Measurements from ENCODE around the gene HAS3. TPM values are rescaled to one million over a fixed set of nuclear protein-coding genes. Genes with fewer than 3 reads are reported as not detected.

Gene HAS3
- total RNA-seq, 2 donors from 2014 or later: 1.2 to 1.4 TPM

- Mint-ChIP-seq H3K36me3 (ENCODE audit: insufficient read depth in 2 of 2) (peaks cover 4 to 5% of the 10 kb centered on the region in 2 donors), H3K4me3 (peak overlapping the region; percentile 75 to 81), H3K27me3 (ENCODE audit: low read depth) (peaks cover 45% of the 10 kb centered on the region), H3K4me1 (ENCODE audit: low read depth) (peaks cover 21% of the 10 kb centered on the region), H3K27ac (no peak overlapping the region), H3K9me3 (no peaks in the 10 kb centered on the region)
- peak; percentile 6 to 15 for DNase-seq
- peak in 1 of 2 donors; percentile 11 for ATAC-seq (replicated peaks in 1 of 2)
These were observed 1.2 kb downstream of the HAS3 start for GRCh38 chr16:69106491-69107315.

DNA sequence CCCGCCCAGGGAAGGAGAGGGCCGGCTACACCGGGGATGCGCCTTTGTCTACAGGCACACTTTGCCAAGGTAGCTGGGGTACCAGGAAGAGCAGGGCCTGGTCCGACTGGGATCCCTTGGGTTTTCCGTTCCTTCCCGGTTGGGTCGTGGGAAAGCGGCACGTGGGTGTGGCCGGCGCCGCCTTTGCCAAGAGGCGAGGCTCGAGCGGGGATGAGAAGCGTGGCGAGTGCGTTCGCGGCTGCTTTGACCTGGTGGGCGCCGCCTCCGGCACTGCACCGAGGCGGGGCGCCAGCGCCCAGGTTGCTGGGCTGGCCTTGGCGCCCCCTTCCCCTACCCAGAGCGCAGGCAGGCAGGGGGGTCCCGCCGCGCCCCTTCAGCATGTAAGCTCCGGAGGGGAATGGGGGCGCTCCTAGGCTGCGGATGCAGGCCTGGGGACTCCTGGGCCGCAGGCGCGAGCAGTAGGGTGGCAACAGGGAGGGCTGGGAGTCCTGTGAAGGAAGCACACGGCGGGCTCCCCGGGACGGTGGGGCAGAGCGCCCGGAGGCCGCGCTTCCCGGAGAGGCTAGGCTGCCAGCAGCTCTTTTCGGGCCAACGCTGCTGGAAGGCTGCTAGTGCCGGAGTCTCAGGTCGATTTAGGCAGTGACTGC, 2.0 kb downstream of the HAS3 start:
- no peaks in the 10 kb centered on the region for H3K9me3 Mint-ChIP-seq
- DNase-seq (no peak), ATAC-seq (replicated peaks in 1 of 2) (peak in 1 of 2 donors; percentile 23)
- H3K4me3 Mint-ChIP-seq: peak overlapping the region; percentile 75 to 81
- peaks cover 21% of the 10 kb centered on the region for H3K4me1 Mint-ChIP-seq (ENCODE audit: low read depth)
- H3K36me3 Mint-ChIP-seq (ENCODE audit: insufficient read depth in 2 of 2): peaks cover 4 to 5% of the 10 kb centered on the region in 2 donors
- H3K27me3 Mint-ChIP-seq (ENCODE audit: low read depth): peaks cover 43% of the 10 kb centered on the region
- no peak overlapping the region for H3K27ac Mint-ChIP-seq

DNA sequence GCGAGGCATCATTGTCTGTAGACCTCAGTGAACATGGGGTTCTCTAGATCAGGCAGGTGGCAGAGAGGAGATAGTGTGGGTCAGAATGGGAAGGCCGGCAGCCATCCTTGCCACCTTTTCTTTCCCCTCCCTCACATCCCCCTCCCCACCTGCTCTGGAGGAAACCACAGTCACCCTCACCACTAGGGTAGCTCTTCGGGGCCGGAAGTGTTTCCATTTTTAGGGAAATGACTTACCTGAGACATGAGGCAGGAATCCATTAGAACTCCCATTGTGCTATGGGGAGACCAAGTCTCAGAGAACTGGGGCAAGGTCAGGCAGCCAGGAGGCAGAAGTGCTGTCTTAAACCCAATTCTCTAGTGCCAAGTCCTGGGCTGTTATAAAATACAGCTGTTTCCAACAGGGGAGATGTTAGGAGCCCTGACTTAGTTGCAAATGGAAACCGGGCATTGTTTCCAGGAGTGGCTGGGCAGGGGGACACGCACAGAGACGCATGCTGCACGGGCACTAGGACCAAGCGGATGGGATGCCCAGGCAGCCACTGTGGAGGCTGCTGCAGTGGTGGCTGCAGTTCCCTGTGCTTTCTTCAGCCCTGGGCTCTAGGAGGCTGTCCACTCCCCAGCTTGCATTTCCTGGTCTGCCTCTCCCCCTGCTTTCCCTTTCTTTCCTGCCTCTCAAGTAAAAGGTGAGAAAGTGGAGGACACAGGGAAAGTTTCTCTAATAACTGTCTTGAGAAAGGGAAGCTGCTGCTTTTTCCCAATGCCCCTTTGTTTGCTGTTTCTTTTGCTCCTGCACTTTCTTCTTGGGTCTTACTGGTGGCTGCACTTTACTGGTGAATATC, 2.8 kb downstream of the HAS3 start:
- no peaks in the 10 kb centered on the region for H3K9me3 Mint-ChIP-seq
- H3K27me3 Mint-ChIP-seq (ENCODE audit: low read depth): peaks cover 35% of the 10 kb centered on the region
- peak overlapping the region in 1 of 2 donors; percentile 17 for H3K4me3 Mint-ChIP-seq
- DNase-seq: no peak
- no peak overlapping the region for H3K27ac Mint-ChIP-seq
- peaks cover 27% of the 10 kb centered on the region for H3K4me1 Mint-ChIP-seq (ENCODE audit: low read depth)
- H3K36me3 Mint-ChIP-seq (ENCODE audit: insufficient read depth in 2 of 2): peaks cover 4 to 5% of the 10 kb centered on the region in 2 donors
- ATAC-seq (replicated peaks in 1 of 2): no peak

DNA sequence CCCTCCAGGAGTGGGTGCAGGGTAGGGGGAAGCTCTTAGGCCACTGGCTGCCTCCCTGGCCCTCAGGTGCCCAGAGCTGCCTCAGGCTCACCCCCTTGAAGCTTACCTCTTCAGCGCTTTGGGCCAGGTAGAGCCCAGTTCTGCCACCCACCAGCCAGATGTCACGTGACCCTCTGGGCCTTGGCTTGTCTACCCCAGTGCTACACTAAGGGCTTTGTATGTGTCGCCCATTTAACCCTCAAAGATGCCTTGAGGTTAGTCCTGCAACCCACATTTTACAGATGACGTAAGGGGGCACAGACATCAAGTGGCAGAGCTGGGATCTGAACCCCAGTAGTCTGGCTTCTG, 3.4 kb downstream of the HAS3 start:
- no peak overlapping the region for H3K27ac Mint-ChIP-seq
- DNase-seq (no peak), ATAC-seq (replicated peaks in 1 of 2) (no peak)
- peaks cover 4 to 5% of the 10 kb centered on the region in 2 donors for H3K36me3 Mint-ChIP-seq (ENCODE audit: insufficient read depth in 2 of 2)
- no peaks in the 10 kb centered on the region for H3K9me3 Mint-ChIP-seq
- H3K4me3 Mint-ChIP-seq: no peak overlapping the region
- H3K27me3 Mint-ChIP-seq (ENCODE audit: low read depth): peaks cover 35% of the 10 kb centered on the region
- peaks cover 28% of the 10 kb centered on the region for H3K4me1 Mint-ChIP-seq (ENCODE audit: low read depth)

- DNase-seq (no peak), ATAC-seq (replicated peaks in 1 of 2) (no peak)
- Mint-ChIP-seq H3K36me3 (ENCODE audit: insufficient read depth in 2 of 2) (peaks cover 4 to 5% of the 10 kb centered on the region in 2 donors), H3K27me3 (ENCODE audit: low read depth) (peaks cover 31% of the 10 kb centered on the region), H3K9me3 (no peaks in the 10 kb centered on the region), H3K4me1 (ENCODE audit: low read depth) (peaks cover 28% of the 10 kb centered on the region), H3K4me3 (no peak overlapping the region), H3K27ac (no peak overlapping the region)
These were observed 4.2 kb downstream of the HAS3 start for GRCh38 chr16:69109486-69110270.

- H3K27me3 Mint-ChIP-seq (ENCODE audit: low read depth): peaks cover 24% of the 10 kb centered on the region
- DNase-seq: no peak
These were observed 5.0 kb downstream of the HAS3 start for GRCh38 chr16:69110406-69110805.

GRCh38 chr16:69111216-69111875, 5.9 kb downstream of the HAS3 start:
- H3K9me3 Mint-ChIP-seq: no peaks in the 10 kb centered on the region
- ATAC-seq (replicated peaks in 1 of 2): no peak
- DNase-seq: no peak
- H3K4me1 Mint-ChIP-seq (ENCODE audit: low read depth): peaks cover 20% of the 10 kb centered on the region
- no peak overlapping the region for H3K27ac Mint-ChIP-seq
- H3K36me3 Mint-ChIP-seq (ENCODE audit: insufficient read depth in 2 of 2): peaks cover 3 to 6% of the 10 kb centered on the region in 2 donors
- peaks cover 20% of the 10 kb centered on the region for H3K27me3 Mint-ChIP-seq (ENCODE audit: low read depth)
- H3K4me3 Mint-ChIP-seq: no peak overlapping the region

More at GRCh38 chr16:69110406-69110805, 5.0 kb downstream of the HAS3 start:
- ATAC-seq (replicated peaks in 1 of 2): no peak
- Mint-ChIP-seq H3K4me3 (no peak overlapping the region), H3K4me1 (ENCODE audit: low read depth) (peaks cover 25% of the 10 kb centered on the region), H3K27ac (no peak overlapping the region), H3K36me3 (ENCODE audit: insufficient read depth in 2 of 2) (peaks cover 5 to 6% of the 10 kb centered on the region in 2 donors), H3K9me3 (no peaks in the 10 kb centered on the region)

DNA sequence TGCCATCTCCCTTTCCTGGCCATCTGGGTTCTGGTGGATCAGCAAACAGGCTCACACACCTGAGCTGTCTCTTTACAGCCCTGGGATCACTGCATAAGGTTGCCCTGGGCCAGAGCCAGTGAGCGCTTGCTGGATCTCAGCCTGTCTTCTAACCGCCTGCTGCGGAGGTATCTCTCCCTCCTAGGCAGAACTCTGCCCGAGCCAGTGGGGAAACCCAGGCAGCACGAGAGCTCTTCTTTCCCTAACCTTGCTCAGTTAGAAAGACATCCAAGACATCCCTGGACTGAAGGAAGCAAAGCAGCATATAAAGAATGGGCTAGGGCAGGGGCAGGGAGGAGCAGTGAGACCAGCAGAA, 6.4 kb downstream of the HAS3 start:
- peaks cover 18% of the 10 kb centered on the region for H3K4me1 Mint-ChIP-seq (ENCODE audit: low read depth)
- no peak overlapping the region for H3K27ac Mint-ChIP-seq
- peaks cover 3 to 6% of the 10 kb centered on the region in 2 donors for H3K36me3 Mint-ChIP-seq (ENCODE audit: insufficient read depth in 2 of 2)
- no peak overlapping the region for H3K4me3 Mint-ChIP-seq
- peaks cover 20% of the 10 kb centered on the region for H3K27me3 Mint-ChIP-seq (ENCODE audit: low read depth)
- H3K9me3 Mint-ChIP-seq: no peaks in the 10 kb centered on the region
- no peak for DNase-seq
- ATAC-seq (replicated peaks in 1 of 2): no peak

DNA sequence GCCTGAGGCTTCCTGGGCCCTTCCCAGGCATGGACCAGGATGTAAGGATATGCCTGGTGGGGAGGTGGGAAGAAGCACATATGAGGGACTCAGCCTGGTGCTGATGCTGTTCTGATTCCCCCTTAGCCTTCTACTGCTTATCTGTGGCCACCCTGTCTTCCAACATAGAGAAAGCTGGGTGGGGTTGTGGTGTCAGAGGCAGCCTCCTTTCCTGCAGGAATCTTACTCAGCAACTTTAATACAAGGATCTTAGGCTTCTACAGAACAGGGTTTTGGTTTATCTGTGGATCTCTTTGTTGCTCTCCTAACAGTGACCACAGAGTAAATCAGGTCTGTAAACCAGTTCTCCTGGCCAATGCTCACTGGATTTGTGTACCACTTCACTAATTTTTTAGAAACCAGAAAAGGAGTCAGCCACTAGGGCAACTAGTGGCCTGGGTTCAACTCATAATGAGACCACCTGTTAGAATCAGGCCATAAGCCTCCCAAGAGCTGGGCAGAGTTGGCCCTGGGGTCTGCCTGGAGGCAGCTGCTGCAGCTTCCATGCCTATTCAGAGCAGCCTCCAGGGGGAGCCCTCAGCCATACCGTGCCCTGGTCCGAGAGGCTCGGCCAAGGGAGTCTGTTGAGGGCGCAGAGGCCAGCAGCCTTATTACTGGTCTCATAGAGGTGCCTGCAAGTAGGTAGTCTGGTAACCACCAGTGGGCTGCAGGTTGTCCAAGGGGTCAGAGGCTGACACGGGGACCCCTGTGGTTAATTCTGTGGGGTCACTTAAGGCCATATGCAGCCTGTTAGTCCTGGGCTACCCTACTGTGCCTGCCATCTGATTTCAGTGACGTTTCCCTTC, 7.1 kb downstream of the HAS3 start:
- H3K4me3 Mint-ChIP-seq: no peak overlapping the region
- DNase-seq: peak; percentile 62 to 73
- peaks cover 13% of the 10 kb centered on the region for H3K4me1 Mint-ChIP-seq (ENCODE audit: low read depth)
- peaks cover 3 to 6% of the 10 kb centered on the region in 2 donors for H3K36me3 Mint-ChIP-seq (ENCODE audit: insufficient read depth in 2 of 2)
- no peaks in the 10 kb centered on the region for H3K9me3 Mint-ChIP-seq
- H3K27ac Mint-ChIP-seq: no peak overlapping the region
- ATAC-seq (replicated peaks in 1 of 2): peak; percentile 77 to 80
- peaks cover 20% of the 10 kb centered on the region for H3K27me3 Mint-ChIP-seq (ENCODE audit: low read depth)

- no peak for ATAC-seq (replicated peaks in 1 of 2)
- Mint-ChIP-seq H3K27ac (no peak overlapping the region), H3K36me3 (ENCODE audit: insufficient read depth in 2 of 2) (peaks cover 4 to 7% of the 10 kb centered on the region in 2 donors)
These were observed 7.8 kb downstream of the HAS3 start for GRCh38 chr16:69113216-69113615.

GRCh38 chr16:69114346-69114975, 9.0 kb downstream of the HAS3 start:
- Mint-ChIP-seq H3K36me3 (ENCODE audit: insufficient read depth in 2 of 2) (peaks cover 7% of the 10 kb centered on the region in 2 donors), H3K4me1 (ENCODE audit: low read depth) (peaks cover 7% of the 10 kb centered on the region), H3K9me3 (no peaks in the 10 kb centered on the region), H3K27me3 (ENCODE audit: low read depth) (peaks cover 1% of the 10 kb centered on the region), H3K27ac (no peak overlapping the region), H3K4me3 (no peak overlapping the region)
- no peak for DNase-seq
- no peak for ATAC-seq (replicated peaks in 1 of 2)

More at GRCh38 chr16:69113216-69113615, 7.8 kb downstream of the HAS3 start:
- peaks cover 8% of the 10 kb centered on the region for H3K4me1 Mint-ChIP-seq (ENCODE audit: low read depth)
- H3K4me3 Mint-ChIP-seq: no peak overlapping the region
- H3K27me3 Mint-ChIP-seq (ENCODE audit: low read depth): peaks cover 14% of the 10 kb centered on the region
- no peak for DNase-seq
- no peaks in the 10 kb centered on the region for H3K9me3 Mint-ChIP-seq
